ENCODE data around the gene IQCE.

GRCh38 chr7:2638224-2638991 is 79.6 kb downstream of the IQCE start:
- 0 out of 2 replicates have a peak, but pooled peaks have one; percentile 36 for TF ChIP-seq EP300 (IDR thresholded peaks at IDR 0.05; ENCODE audit: borderline replicate concordance)
- TF ChIP-seq, protein P1, sequence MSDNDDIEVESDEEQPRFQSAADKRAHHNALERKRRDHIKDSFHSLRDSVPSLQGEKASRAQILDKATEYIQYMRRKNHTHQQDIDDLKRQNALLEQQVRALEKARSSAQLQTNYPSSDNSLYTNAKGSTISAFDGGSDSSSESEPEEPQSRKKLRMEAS (IDR thresholded peaks at IDR 0.05), result peak; percentile 89
- peak; percentile 69 for TF ChIP-seq TEAD4 (IDR thresholded peaks at IDR 0.05)
- no peak for TF ChIP-seq RAD21 (IDR thresholded peaks at IDR 0.05; ENCODE audit: low read depth)
- no peak for TF ChIP-seq FOXM1 (IDR thresholded peaks at IDR 0.05; ENCODE audit: borderline replicate concordance, low read depth)
- TF ChIP-seq CEBPB (IDR thresholded peaks at IDR 0.05), result no peak
- no peak for TF ChIP-seq YY1 (IDR thresholded peaks at IDR 0.05; ENCODE audit: low read depth)
